Right lobe of liver (tissue), 4 donors: ENCODE measurements around the gene WFDC1.

Experiments
- POLR2A ChIP-seq: fragments of 450-650 bp; IDR thresholded peaks from one replicate; pipeline ENCODE4 v1.6.1; 2017; ENCODE audit warnings: antibody characterized with exemption, mild to moderate bottlenecking
- TF ChIP-seq, protein P1 (sequence below), 4 donors: fragments of 200-600 bp in 3 of 4; fragments of 450-650 bp in 1 of 4; IDR thresholded peaks; one replicate each; pipeline versions ENCODE4 v1.5.1 to v1.8.0; 2016 to 2022; ENCODE audit warnings: antibody characterized with exemption in 4 of 4, mild to moderate bottlenecking in 2 of 4
- donor health status: DM: no; HTN: no; CAD: no.
- donor health status: DM: no; HTN: no; CAD: no.
- donor health status: DM: no; HTN: yes; CAD: no.

- TF ChIP-seq, protein P1, sequence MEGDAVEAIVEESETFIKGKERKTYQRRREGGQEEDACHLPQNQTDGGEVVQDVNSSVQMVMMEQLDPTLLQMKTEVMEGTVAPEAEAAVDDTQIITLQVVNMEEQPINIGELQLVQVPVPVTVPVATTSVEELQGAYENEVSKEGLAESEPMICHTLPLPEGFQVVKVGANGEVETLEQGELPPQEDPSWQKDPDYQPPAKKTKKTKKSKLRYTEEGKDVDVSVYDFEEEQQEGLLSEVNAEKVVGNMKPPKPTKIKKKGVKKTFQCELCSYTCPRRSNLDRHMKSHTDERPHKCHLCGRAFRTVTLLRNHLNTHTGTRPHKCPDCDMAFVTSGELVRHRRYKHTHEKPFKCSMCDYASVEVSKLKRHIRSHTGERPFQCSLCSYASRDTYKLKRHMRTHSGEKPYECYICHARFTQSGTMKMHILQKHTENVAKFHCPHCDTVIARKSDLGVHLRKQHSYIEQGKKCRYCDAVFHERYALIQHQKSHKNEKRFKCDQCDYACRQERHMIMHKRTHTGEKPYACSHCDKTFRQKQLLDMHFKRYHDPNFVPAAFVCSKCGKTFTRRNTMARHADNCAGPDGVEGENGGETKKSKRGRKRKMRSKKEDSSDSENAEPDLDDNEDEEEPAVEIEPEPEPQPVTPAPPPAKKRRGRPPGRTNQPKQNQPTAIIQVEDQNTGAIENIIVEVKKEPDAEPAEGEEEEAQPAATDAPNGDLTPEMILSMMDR (IDR thresholded peaks at IDR 0.05): no peak
- TF ChIP-seq POLR2A: no peak
Observed at GRCh38 chr16:84254062-84254461, 40.6 kb upstream of the WFDC1 start.
